ENCODE data around the gene AEBP2. TPM values are rescaled to one million over a fixed set of nuclear protein-coding genes. Genes with fewer than 3 reads are reported as not detected.

AEBP2 gene
- total and polyA plus RNA-seq, 2 experiments from 2014 or later: 12.4 to 22.5 TPM

- Histone ChIP-seq H2AFZ (no peak overlapping the region), H3K36me3 (replicated peaks; ENCODE audit: insufficient read depth, low read depth) (no peaks in the 10 kb centered on the region), H3K27ac (no peak overlapping the region), H3K9me3 (ENCODE audit: low read depth) (no peaks in the 10 kb centered on the region), H4K20me1 (ENCODE audit: insufficient read depth, poor library complexity, severe bottlenecking) (no peaks in the 10 kb centered on the region), H3K9me2 (replicated peaks; ENCODE audit: insufficient read depth) (no peaks in the 10 kb centered on the region), H3K79me2 (no peaks in the 10 kb centered on the region), H3K4me1 (ENCODE audit: insufficient read depth) (no peaks in the 10 kb centered on the region), H3K4me2 (no peak overlapping the region), H3K27me3 (no peaks in the 10 kb centered on the region), H3K4me3 (no peak overlapping the region)
- TF ChIP-seq CTCF (IDR thresholded peaks at IDR 0.05; ENCODE audit: poor library complexity) (no peak), EZH2 (IDR thresholded peaks at IDR 0.05; ENCODE audit: borderline replicate concordance) (no peak), EZH2phosphoT487 (IDR thresholded peaks at IDR 0.05; ENCODE audit: low read depth, severe bottlenecking, unreplicated experiment) (no peak)
- DNase-seq (ENCODE audit: low spot score): no peak
- 88% methylated on average over 6 of the region's 6 CpGs for WGBS (ENCODE audit: low lambda C conversion rate, missing lambda C conversion rate)
These were observed 37.1 kb upstream of the AEBP2 start for GRCh38 chr12:19402211-19402610.

DNA sequence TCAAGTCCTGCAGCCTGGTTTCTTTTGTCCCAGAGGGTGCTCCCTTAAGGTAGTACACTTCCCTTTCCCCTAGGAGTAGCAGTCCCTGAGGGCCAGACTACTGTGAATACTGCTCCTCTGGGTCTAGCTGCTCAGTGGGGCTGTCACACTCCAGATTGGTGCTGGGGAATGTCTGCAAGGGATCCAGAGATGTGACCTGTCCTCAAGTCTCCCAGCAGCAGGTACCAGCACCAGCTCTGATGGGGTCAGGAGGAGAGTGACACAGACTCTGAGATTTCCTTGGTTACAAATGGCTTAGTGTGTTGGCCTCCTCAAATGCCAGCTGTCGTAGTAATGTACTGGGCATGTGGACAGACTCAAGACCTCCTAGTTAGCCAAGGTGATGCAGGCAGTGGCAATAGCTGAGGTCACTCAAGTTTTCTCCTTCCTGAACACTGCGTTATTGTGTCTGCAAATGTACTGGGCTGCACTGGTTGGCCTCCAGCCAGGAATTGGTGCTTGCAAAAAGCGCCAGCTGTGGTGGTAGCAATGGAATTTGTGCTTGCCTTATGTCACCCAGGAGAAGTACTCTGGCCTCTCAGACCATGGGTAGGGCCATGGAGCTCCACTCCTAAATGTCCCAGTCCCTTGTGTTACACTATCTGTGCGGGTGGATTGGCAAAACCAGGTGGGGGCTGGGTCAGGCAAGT is 36.4 kb upstream of the AEBP2 start:
- DNase-seq (ENCODE audit: low spot score): peak; percentile 23

GRCh38 chr12:19404242-19404880 is 34.9 kb upstream of the AEBP2 start:
- H2AFZ ChIP-seq: no peak overlapping the region
- no peak for TF ChIP-seq CTCF (IDR thresholded peaks at IDR 0.05; ENCODE audit: poor library complexity)
- TF ChIP-seq EZH2phosphoT487 (IDR thresholded peaks at IDR 0.05; ENCODE audit: low read depth, severe bottlenecking, unreplicated experiment): no peak
- TF ChIP-seq EZH2 (IDR thresholded peaks at IDR 0.05; ENCODE audit: borderline replicate concordance): no peak
- 97% methylated on average over 16 of the region's 16 CpGs for WGBS (ENCODE audit: low lambda C conversion rate, missing lambda C conversion rate)

More for the DNA sequence above, 36.4 kb upstream of the AEBP2 start:
- no peak overlapping the region for H2AFZ ChIP-seq
- H4K20me1 ChIP-seq (ENCODE audit: insufficient read depth, poor library complexity, severe bottlenecking): no peaks in the 10 kb centered on the region
- no peaks in the 10 kb centered on the region for H3K9me2 ChIP-seq (replicated peaks; ENCODE audit: insufficient read depth)
- WGBS (ENCODE audit: low lambda C conversion rate, missing lambda C conversion rate): 92% methylated on average over 4 of the region's 4 CpGs
- H3K27ac ChIP-seq: no peak overlapping the region
- H3K79me2 ChIP-seq: no peaks in the 10 kb centered on the region
- H3K27me3 ChIP-seq: no peaks in the 10 kb centered on the region
- H3K36me3 ChIP-seq (replicated peaks; ENCODE audit: insufficient read depth, low read depth): no peaks in the 10 kb centered on the region
- H3K4me1 ChIP-seq (ENCODE audit: insufficient read depth): no peaks in the 10 kb centered on the region
- H3K9me3 ChIP-seq (ENCODE audit: low read depth): no peaks in the 10 kb centered on the region
- H3K4me3 ChIP-seq: no peak overlapping the region
- TF ChIP-seq EZH2 (IDR thresholded peaks at IDR 0.05; ENCODE audit: borderline replicate concordance) (no peak), CTCF (IDR thresholded peaks at IDR 0.05; ENCODE audit: poor library complexity) (no peak), EZH2phosphoT487 (IDR thresholded peaks at IDR 0.05; ENCODE audit: low read depth, severe bottlenecking, unreplicated experiment) (no peak)
- H3K4me2 ChIP-seq: no peak overlapping the region

More at GRCh38 chr12:19404242-19404880, 34.9 kb upstream of the AEBP2 start:
- Histone ChIP-seq H3K36me3 (replicated peaks; ENCODE audit: insufficient read depth, low read depth) (no peaks in the 10 kb centered on the region), H4K20me1 (ENCODE audit: insufficient read depth, poor library complexity, severe bottlenecking) (no peaks in the 10 kb centered on the region), H3K4me1 (ENCODE audit: insufficient read depth) (peaks cover 5% of the 10 kb centered on the region), H3K4me2 (no peak overlapping the region), H3K79me2 (no peaks in the 10 kb centered on the region), H3K27me3 (no peaks in the 10 kb centered on the region), H3K4me3 (no peak overlapping the region), H3K9me2 (replicated peaks; ENCODE audit: insufficient read depth) (no peaks in the 10 kb centered on the region), H3K27ac (no peak overlapping the region), H3K9me3 (ENCODE audit: low read depth) (no peaks in the 10 kb centered on the region)
- no peak for DNase-seq (ENCODE audit: low spot score)
